Chondrocyte (in vitro differentiated cells): ENCODE measurements around the gene ACO1. TPM values are rescaled to one million over a fixed set of nuclear protein-coding genes. Genes with fewer than 3 reads are reported as not detected.

ENCODE experiments used
- DNase-seq: peaks from one replicate; pipeline ENCODE4 v3.0.0; 2021; ENCODE audit warnings: mixed read lengths, low spot score
- H3K27ac Mint-ChIP-seq: one replicate; pipeline ENCODE4 v1.8.0; 2021; ENCODE audit warnings: mild to moderate bottlenecking, moderate library complexity, mixed read lengths; ENCODE audit not compliant: unreplicated experiment
- H3K27me3 Mint-ChIP-seq: 2 replicates; pipeline ENCODE4 v1.8.0; 2021; ENCODE audit warnings: low read depth, mixed read lengths
- H3K36me3 Mint-ChIP-seq: 2 replicates; pipeline ENCODE4 v1.8.0; 2021; ENCODE audit warnings: low read depth, mixed read lengths
- H3K4me1 Mint-ChIP-seq: 2 replicates; pipeline ENCODE4 v1.8.0; 2021; ENCODE audit warnings: low read depth, mild to moderate bottlenecking, mixed read lengths
- H3K4me3 Mint-ChIP-seq: one replicate; pipeline ENCODE4 v1.8.0; 2021; ENCODE audit warnings: mild to moderate bottlenecking, moderate library complexity, mixed read lengths; ENCODE audit not compliant: unreplicated experiment
- H3K9me3 Mint-ChIP-seq: 2 replicates; pipeline ENCODE4 v1.8.0; 2021; ENCODE audit warnings: low read depth, mixed read lengths
- total RNA-seq: library from RNA; stranded (reverse); gene quantifications from 3 replicates; pipeline ENCODE4 v1.2.1, GENCODE V29; 2021
- TF ChIP-seq, protein P1 (sequence below): fragments of 200-600 bp; sonication (generic); IDR thresholded peaks from 2 replicates; pipeline ENCODE4 v1.5.0; 2021; ENCODE audit warnings: antibody characterized with exemption, mild to moderate bottlenecking, moderate library complexity

ACO1 gene
- total RNA-seq, 1 donor from 2014 or later: 44.7 TPM

DNA sequence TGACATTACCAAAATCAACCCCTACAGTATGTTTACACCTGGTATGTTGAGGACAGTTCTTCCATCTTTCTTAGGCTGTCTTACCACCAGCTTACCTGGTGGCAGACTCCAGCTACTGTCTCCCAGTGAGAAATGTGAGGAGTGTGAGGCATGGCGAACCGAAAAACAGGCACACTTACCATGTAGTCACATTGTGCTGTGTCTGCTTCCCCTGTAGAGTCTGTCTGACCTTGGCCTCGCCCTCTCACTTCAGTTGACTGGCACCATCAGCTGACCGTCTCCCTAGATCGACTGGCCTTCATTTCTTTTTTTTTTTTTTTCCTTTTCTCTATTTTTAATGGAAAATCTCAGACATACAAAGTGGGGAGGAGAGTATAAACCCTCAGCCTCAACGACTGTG is 4.9 kb downstream of the ACO1 start:
- DNase-seq: no peak
- Mint-ChIP-seq H3K4me3 (no peak overlapping the region), H3K27ac (no peak overlapping the region), H3K9me3 (no peaks in the 10 kb centered on the region), H3K36me3 (peaks cover 4% of the 10 kb centered on the region), H3K27me3 (no peaks in the 10 kb centered on the region), H3K4me1 (peaks cover 20% of the 10 kb centered on the region)
- TF ChIP-seq, protein P1, sequence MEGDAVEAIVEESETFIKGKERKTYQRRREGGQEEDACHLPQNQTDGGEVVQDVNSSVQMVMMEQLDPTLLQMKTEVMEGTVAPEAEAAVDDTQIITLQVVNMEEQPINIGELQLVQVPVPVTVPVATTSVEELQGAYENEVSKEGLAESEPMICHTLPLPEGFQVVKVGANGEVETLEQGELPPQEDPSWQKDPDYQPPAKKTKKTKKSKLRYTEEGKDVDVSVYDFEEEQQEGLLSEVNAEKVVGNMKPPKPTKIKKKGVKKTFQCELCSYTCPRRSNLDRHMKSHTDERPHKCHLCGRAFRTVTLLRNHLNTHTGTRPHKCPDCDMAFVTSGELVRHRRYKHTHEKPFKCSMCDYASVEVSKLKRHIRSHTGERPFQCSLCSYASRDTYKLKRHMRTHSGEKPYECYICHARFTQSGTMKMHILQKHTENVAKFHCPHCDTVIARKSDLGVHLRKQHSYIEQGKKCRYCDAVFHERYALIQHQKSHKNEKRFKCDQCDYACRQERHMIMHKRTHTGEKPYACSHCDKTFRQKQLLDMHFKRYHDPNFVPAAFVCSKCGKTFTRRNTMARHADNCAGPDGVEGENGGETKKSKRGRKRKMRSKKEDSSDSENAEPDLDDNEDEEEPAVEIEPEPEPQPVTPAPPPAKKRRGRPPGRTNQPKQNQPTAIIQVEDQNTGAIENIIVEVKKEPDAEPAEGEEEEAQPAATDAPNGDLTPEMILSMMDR: no peak

DNA sequence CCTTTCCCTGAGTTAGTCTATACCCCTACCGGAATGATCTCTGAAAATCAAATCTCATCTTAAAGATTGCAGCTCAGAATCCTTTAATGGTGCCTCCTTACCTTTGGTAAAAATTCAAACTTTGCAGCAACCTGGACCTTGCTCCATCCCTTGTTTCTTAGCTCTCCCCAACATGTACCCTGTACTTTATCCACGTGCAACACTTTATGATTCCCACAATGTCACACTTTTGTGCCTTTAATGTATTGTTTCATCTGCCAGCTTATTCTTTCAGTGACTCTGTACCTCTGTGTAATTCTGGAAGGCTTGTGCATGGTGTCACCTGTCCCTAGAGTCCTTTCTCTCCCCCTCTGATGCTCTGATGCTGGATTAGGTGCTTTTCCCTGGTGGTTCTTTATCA is 9.5 kb downstream of the ACO1 start:
- H3K4me3 Mint-ChIP-seq: no peak overlapping the region
- H3K9me3 Mint-ChIP-seq: no peaks in the 10 kb centered on the region
- H3K27me3 Mint-ChIP-seq: no peaks in the 10 kb centered on the region
- H3K27ac Mint-ChIP-seq: no peak overlapping the region
- TF ChIP-seq, protein P1: no peak
- peaks cover 29% of the 10 kb centered on the region for H3K4me1 Mint-ChIP-seq
- H3K36me3 Mint-ChIP-seq: peaks cover 2% of the 10 kb centered on the region
- no peak for DNase-seq

DNA sequence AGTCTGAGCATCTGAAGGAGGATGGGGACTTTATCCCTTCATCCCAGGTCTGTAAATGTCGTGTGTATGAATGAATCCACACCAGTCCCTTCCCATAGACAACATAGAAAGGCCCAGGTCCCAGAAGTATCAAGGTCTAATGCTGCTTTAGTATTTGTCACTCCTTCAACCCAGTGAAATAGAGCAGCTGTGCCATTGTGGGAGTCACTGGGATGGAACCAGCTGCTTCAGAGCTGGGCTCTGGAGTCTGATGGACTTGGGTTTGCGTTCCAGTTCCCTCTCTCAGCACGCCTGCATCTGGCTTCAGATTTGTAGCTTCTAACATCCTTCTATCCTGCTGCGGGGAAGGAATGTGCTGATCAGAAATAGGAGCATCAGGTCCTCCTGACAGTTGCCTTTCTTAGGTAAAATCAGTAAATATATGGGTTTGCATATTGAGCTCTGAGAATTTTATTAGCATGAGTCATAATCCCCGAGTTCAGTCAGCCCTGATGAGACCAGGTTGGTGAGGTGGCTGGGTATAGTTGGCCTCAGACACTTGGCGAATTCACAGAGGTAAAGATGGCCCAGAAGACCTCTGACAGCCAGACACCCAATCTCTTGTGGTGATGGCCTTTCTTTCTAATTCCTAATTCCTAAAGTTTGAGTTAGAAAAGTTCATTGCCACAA is 10.1 kb downstream of the ACO1 start:
- H3K4me3 Mint-ChIP-seq: no peak overlapping the region
- H3K27ac Mint-ChIP-seq: no peak overlapping the region
- TF ChIP-seq, protein P1: no peak
- no peaks in the 10 kb centered on the region for H3K27me3 Mint-ChIP-seq
- no peaks in the 10 kb centered on the region for H3K9me3 Mint-ChIP-seq
- DNase-seq: no peak
- peaks cover 2% of the 10 kb centered on the region for H3K36me3 Mint-ChIP-seq
- peaks cover 32% of the 10 kb centered on the region for H3K4me1 Mint-ChIP-seq

DNA sequence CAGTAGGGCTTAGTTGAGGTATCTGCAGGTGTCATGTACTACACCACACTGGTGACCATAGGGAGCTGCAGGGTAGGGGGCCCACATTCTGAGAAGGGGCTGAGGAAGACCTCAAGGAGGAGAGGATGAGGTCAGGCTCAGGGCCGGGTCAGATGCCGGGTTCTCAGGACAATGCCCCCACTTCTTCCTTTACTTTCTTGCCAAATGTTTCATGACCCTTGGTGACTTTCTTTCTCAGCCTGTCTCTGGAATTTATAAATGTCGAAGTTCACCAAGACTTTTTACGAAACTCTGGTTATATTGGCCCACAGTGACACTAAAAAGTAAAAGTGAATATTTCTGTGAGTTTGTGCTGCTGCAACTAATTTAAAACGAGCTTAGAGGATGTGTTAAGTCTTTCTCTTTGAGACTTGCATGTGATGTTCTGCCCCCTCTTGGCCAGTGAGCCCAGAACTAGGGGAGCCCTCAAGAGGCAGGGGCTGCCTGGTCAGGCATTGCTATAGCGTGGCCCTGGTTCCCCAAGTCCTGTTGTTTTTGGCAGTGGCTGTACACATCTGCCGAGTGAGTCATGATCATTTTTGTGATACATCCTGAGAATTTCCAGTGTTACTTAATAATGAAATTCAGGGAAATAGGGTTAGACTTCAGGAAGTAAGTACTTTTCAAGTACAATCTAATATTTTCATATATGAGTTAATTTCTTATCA is 11.2 kb downstream of the ACO1 start:
- Mint-ChIP-seq H3K27me3 (no peaks in the 10 kb centered on the region), H3K27ac (peak overlapping the region; percentile 95), H3K9me3 (no peaks in the 10 kb centered on the region), H3K4me3 (peak overlapping the region; percentile 35), H3K36me3 (no peaks in the 10 kb centered on the region), H3K4me1 (peaks cover 32% of the 10 kb centered on the region)
- TF ChIP-seq, protein P1: peak; percentile 71
- DNase-seq: no peak

DNA sequence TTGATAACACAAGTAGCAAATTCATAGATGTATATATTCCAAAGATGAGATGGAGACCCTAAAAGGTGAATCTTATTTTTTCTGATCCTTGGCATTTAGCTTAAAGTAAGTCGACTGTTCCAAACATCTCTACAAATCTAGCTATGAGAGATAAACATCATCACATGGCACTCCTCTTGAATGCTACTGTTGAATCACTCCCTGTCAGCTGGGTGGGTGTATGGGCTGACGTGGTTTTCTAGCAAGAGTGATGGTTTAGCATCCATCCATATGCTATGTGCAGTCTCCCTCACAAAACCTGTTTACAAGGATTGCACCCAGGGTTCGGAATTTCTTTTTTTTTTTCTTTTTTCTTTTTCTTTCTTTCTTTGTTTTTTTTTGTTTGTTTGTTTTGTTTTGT is 13.8 kb downstream of the ACO1 start:
- TF ChIP-seq, protein P1: no peak
- Mint-ChIP-seq H3K27ac (no peak overlapping the region), H3K4me3 (no peak overlapping the region), H3K9me3 (no peaks in the 10 kb centered on the region), H3K36me3 (peaks cover 2% of the 10 kb centered on the region), H3K4me1 (peaks cover 32% of the 10 kb centered on the region), H3K27me3 (no peaks in the 10 kb centered on the region)
- DNase-seq: no peak
